Measurements from ENCODE around the gene THSD7B. TPM values are rescaled to one million over a fixed set of nuclear protein-coding genes. Genes with fewer than 3 reads are reported as not detected.

Gene THSD7B
- total and polyA plus RNA-seq, 2 donors from 2014 or later = 0.34 to 0.85 TPM

GRCh38 chr2:137107904-137108303, 342.6 kb downstream of the THSD7B start:
- Histone ChIP-seq H3K4me3 (ENCODE audit: low read length in 3 of 3) (no peak overlapping the region), H3K27me3 (ENCODE audit: control insufficient read depth, insufficient read depth, low read length) (no peaks in the 10 kb centered on the region), H3K27ac (ENCODE audit: low read depth in 2 of 2, low read length in 2 of 2) (no peak overlapping the region), H3K36me3 (ENCODE audit: control insufficient read depth in 2 of 3, insufficient read depth in 3 of 3, low read length in 3 of 3) (no peaks in the 10 kb centered on the region), H3K9ac (ENCODE audit: low read length in 3 of 3) (no peak overlapping the region), H3K9me3 (ENCODE audit: control insufficient read depth in 2 of 3, insufficient read depth in 1 of 3, low read length in 3 of 3) (no peaks in the 10 kb centered on the region), H3K4me1 (ENCODE audit: control insufficient read depth in 2 of 3, insufficient read depth in 2 of 3, low read depth in 1 of 3, low read length in 3 of 3) (no peaks in the 10 kb centered on the region)
- intact Hi-C loops (cut with DNase I) = no loop called here
- TF ChIP-seq CTCF (IDR thresholded peaks at IDR 0.05; ENCODE audit: borderline replicate concordance, extremely low read depth, insufficient read depth) = no peak
- FAIRE-seq (no peak), DNase-seq (no peak)

- Histone ChIP-seq H3K27ac (ENCODE audit: low read depth in 2 of 2, low read length in 2 of 2) (no peak overlapping the region), H3K9ac (ENCODE audit: low read length in 3 of 3) (no peak overlapping the region), H3K27me3 (ENCODE audit: control insufficient read depth, insufficient read depth, low read length) (no peaks in the 10 kb centered on the region), H3K4me3 (ENCODE audit: low read length in 3 of 3) (no peak overlapping the region), H3K4me1 (ENCODE audit: control insufficient read depth in 2 of 3, insufficient read depth in 2 of 3, low read depth in 1 of 3, low read length in 3 of 3) (no peaks in the 10 kb centered on the region), H3K9me3 (ENCODE audit: control insufficient read depth in 2 of 3, insufficient read depth in 1 of 3, low read length in 3 of 3) (no peaks in the 10 kb centered on the region), H3K36me3 (ENCODE audit: control insufficient read depth in 2 of 3, insufficient read depth in 3 of 3, low read length in 3 of 3) (no peaks in the 10 kb centered on the region)
- DNase-seq = peak in 2 of 5 donors; percentile 34 to 52
- intact Hi-C loops (cut with DNase I) = no loop called here
- TF ChIP-seq CTCF (IDR thresholded peaks at IDR 0.05; ENCODE audit: borderline replicate concordance, extremely low read depth, insufficient read depth) = no peak
- no peak for FAIRE-seq
Observed at GRCh38 chr2:137111896-137112295, 346.6 kb downstream of the THSD7B start.

GRCh38 chr2:137115081-137115794, 349.9 kb downstream of the THSD7B start:
- Histone ChIP-seq H3K4me1 (ENCODE audit: control insufficient read depth in 2 of 3, insufficient read depth in 2 of 3, low read depth in 1 of 3, low read length in 3 of 3) (no peaks in the 10 kb centered on the region), H3K9ac (ENCODE audit: low read length in 3 of 3) (no peak overlapping the region), H3K27me3 (ENCODE audit: control insufficient read depth, insufficient read depth, low read length) (no peaks in the 10 kb centered on the region), H3K27ac (ENCODE audit: low read depth in 2 of 2, low read length in 2 of 2) (no peak overlapping the region), H3K4me3 (ENCODE audit: low read length in 3 of 3) (no peak overlapping the region), H3K9me3 (ENCODE audit: control insufficient read depth in 2 of 3, insufficient read depth in 1 of 3, low read length in 3 of 3) (no peaks in the 10 kb centered on the region), H3K36me3 (ENCODE audit: control insufficient read depth in 2 of 3, insufficient read depth in 3 of 3, low read length in 3 of 3) (no peaks in the 10 kb centered on the region)
- FAIRE-seq (no peak), DNase-seq (no peak)
- intact Hi-C loops (cut with DNase I) = no loop called here
- no peak for TF ChIP-seq CTCF (IDR thresholded peaks at IDR 0.05; ENCODE audit: borderline replicate concordance, extremely low read depth, insufficient read depth)

GRCh38 chr2:137115795-137116089, 350.4 kb downstream of the THSD7B start:
- no peaks in the 10 kb centered on the region for H3K4me1 ChIP-seq (ENCODE audit: control insufficient read depth in 2 of 3, insufficient read depth in 2 of 3, low read depth in 1 of 3, low read length in 3 of 3)
- DNase-seq (no peak), FAIRE-seq (no peak)
- H3K27ac ChIP-seq (ENCODE audit: low read depth in 2 of 2, low read length in 2 of 2) = no peak overlapping the region
- no peaks in the 10 kb centered on the region for H3K27me3 ChIP-seq (ENCODE audit: control insufficient read depth, insufficient read depth, low read length)
- no peaks in the 10 kb centered on the region for H3K9me3 ChIP-seq (ENCODE audit: control insufficient read depth in 2 of 3, insufficient read depth in 1 of 3, low read length in 3 of 3)
- TF ChIP-seq CTCF (IDR thresholded peaks at IDR 0.05; ENCODE audit: borderline replicate concordance, extremely low read depth, insufficient read depth) = no peak
- no peak overlapping the region for H3K9ac ChIP-seq (ENCODE audit: low read length in 3 of 3)
- H3K36me3 ChIP-seq (ENCODE audit: control insufficient read depth in 2 of 3, insufficient read depth in 3 of 3, low read length in 3 of 3) = no peaks in the 10 kb centered on the region
- intact Hi-C loops (cut with DNase I) = no loop called here
- H3K4me3 ChIP-seq (ENCODE audit: low read length in 3 of 3) = no peak overlapping the region
